Gastroesophageal sphincter (tissue), 3 donors: ENCODE measurements around the gene EML2.

Experiments
- POLR2AphosphoS5 ChIP-seq: sonication (generic); formaldehyde crosslinking; IDR thresholded peaks from one replicate; pipeline ENCODE4 v1.6.1; 2017; ENCODE audit warnings: antibody characterized with exemption
- TF ChIP-seq, protein P1 (sequence below), 4 experiments: fragments of 200-600 bp in 2 of 4; fragments of 450-650 bp in 2 of 4; sonication (generic) in 1 of 4; IDR thresholded peaks; one replicate each; pipeline ENCODE4 v1.5.1; 2017 to 2019; ENCODE audit warnings: antibody characterized with exemption in 4 of 4, mild to moderate bottlenecking in 2 of 4, moderate library complexity in 2 of 4

DNA sequence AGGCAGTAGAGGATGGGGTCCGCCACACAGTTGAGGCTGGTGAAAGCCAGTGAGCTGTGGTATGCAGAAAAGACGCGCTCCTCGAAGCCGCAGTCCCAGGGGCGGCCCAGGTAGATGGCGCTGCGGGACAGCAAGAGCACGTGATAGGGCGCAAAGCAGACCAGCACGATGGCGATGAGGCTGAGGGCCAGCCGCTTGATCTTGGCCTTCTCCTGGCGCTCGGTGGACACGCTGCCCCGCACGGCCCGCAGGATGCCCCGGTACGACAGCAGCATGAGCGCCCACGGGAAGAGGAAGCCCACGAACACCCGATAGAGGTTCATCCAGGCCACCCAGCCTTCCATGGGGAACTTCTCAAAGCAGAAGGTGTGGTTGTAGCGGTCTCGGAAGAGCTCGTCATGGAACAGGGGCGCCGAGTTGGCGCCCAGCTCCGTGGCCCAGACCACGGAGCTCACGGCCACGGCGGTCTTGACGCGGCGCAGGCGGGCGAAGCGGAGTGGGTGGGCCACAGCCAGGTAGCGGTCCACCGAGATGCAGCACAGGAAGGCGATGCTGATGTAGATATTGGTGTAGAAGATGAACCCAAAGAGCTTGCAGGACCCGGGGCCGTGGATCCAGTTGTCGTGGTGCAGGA, 48.1 kb downstream of the EML2 start:
- TF ChIP-seq, protein P1, sequence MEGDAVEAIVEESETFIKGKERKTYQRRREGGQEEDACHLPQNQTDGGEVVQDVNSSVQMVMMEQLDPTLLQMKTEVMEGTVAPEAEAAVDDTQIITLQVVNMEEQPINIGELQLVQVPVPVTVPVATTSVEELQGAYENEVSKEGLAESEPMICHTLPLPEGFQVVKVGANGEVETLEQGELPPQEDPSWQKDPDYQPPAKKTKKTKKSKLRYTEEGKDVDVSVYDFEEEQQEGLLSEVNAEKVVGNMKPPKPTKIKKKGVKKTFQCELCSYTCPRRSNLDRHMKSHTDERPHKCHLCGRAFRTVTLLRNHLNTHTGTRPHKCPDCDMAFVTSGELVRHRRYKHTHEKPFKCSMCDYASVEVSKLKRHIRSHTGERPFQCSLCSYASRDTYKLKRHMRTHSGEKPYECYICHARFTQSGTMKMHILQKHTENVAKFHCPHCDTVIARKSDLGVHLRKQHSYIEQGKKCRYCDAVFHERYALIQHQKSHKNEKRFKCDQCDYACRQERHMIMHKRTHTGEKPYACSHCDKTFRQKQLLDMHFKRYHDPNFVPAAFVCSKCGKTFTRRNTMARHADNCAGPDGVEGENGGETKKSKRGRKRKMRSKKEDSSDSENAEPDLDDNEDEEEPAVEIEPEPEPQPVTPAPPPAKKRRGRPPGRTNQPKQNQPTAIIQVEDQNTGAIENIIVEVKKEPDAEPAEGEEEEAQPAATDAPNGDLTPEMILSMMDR (IDR thresholded peaks at IDR 0.05), result peak in 2 of 4 experiments; percentile 19 to 37
- no peak for TF ChIP-seq POLR2AphosphoS5
